Panc1 (cell line): ENCODE results near the gene ITGB4. TPM values are rescaled to one million over a fixed set of nuclear protein-coding genes. Genes with fewer than 3 reads are reported as not detected.
A peak's percentile ranks its signal among the peaks of the same experiment; 100 is the strongest.

ENCODE experiments used
- ATAC-seq: fragments of 200-7000 bp; cut with Tn5 transposase; 2 replicates; pipeline ENCODE4 v1.9.1; 2020; ENCODE audit warnings: mild to moderate bottlenecking, moderate library complexity
- BruUV-seq: library from RNA; stranded (reverse); fragments of 400-500 nt; replicated peaks from 2 replicates; lab custom pipeline; 2021; lab: Mats Ljungman, UMichigan
- CTCF ChIA-PET: fragments of 300-600 bp; sonication (Branson Sonifier 250); formaldehyde crosslinking; loops from one replicate; lab custom pipeline; 2022; ENCODE audit warnings: antibody characterized with exemption; lab: Charles Lee
- POLR2A ChIA-PET: fragments of 300-600 bp; sonication (Branson Sonifier 250); formaldehyde crosslinking; loops from one replicate; lab custom pipeline; 2022; ENCODE audit warnings: antibody characterized with exemption; lab: Charles Lee
- DNase-seq: peaks from one replicate; pipeline ENCODE4 v3.0.0-alpha.2; 2010; ENCODE audit warnings: low read depth, low spot score
- H3K27ac ChIP-seq: 2 replicates; pipeline ENCODE4 v1.5.1; 2011; ENCODE audit warnings: mild to moderate bottlenecking, low read length, inconsistent platforms
- H3K27me3 ChIP-seq: fragments of 200-500 bp; sonication (Bioruptor generic); 2 replicates; pipeline ENCODE4 v1.6.0; 2014; ENCODE audit warnings: low read length, inconsistent platforms; ENCODE audit not compliant: control insufficient read depth, insufficient read depth
- H3K36me3 ChIP-seq: fragments of 200-500 bp; sonication (Bioruptor generic); 2 replicates; pipeline ENCODE4 v1.5.1; 2014; ENCODE audit warnings: inconsistent platforms, mild to moderate bottlenecking, low read length, moderate library complexity; ENCODE audit not compliant: control insufficient read depth, insufficient read depth
- H3K4me1 ChIP-seq: 2 replicates; pipeline ENCODE4 v1.5.1; 2011; ENCODE audit warnings: inconsistent platforms, mild to moderate bottlenecking, low read length, moderate library complexity; ENCODE audit not compliant: control insufficient read depth, insufficient read depth
- H3K4me3 ChIP-seq, 2 experiments: 2 replicates each; pipeline ENCODE4 v1.5.1; 2011 to 2012; ENCODE audit warnings: low read depth in 2 of 2, low read length in 2 of 2, mild to moderate bottlenecking in 2 of 2, inconsistent platforms in 1 of 2, moderate library complexity in 1 of 2
- H3K9me3 ChIP-seq: fragments of 200-500 bp; sonication (Bioruptor generic); 2 replicates; pipeline ENCODE4 v1.5.1; 2014; ENCODE audit warnings: low read depth, mild to moderate bottlenecking, inconsistent platforms, low read length, moderate library complexity; ENCODE audit not compliant: control insufficient read depth, insufficient read depth
- CTCF ChIP-seq: fragments of 450-650 bp; IDR thresholded peaks from 2 replicates; pipeline ENCODE4 v1.5.1; 2017; ENCODE audit warnings: mild to moderate bottlenecking
- POLR2AphosphoS5 ChIP-seq: IDR thresholded peaks from 2 replicates; pipeline ENCODE4 v1.6.1; 2012; ENCODE audit warnings: mild to moderate bottlenecking, low read depth, low read length, moderate library complexity
- REST ChIP-seq, 2 experiments: IDR thresholded peaks; 2 replicates each; pipeline ENCODE4 v1.6.1; 2011 to 2012; ENCODE audit warnings: low read depth in 2 of 2, control low read depth in 1 of 2, low read length in 1 of 2, mild to moderate bottlenecking in 1 of 2, moderate library complexity in 1 of 2; ENCODE audit not compliant: insufficient read depth in 1 of 2
- SIN3A ChIP-seq: IDR thresholded peaks from 2 replicates; pipeline ENCODE4 v1.6.1; 2012; ENCODE audit warnings: low read depth, mild to moderate bottlenecking, low read length, moderate library complexity, borderline replicate concordance; ENCODE audit not compliant: insufficient read depth
- TCF7L2 ChIP-seq: IDR thresholded peaks from 2 replicates; pipeline ENCODE4 v1.6.1; 2011; ENCODE audit warnings: mild to moderate bottlenecking, low read depth, low read length, inconsistent platforms
- in situ Hi-C: cut with HindIII; loops from 2 replicates; pipeline ENCODE4 v1.10.0; 2016; ENCODE audit warnings: low sequenced_read_pairs, low pct_unique_long_range_greater_than_20kb
- intact Hi-C: fragments of 100-400 bp; cut with micrococcal nuclease; formaldehyde crosslinking; loops from one replicate; pipeline ENCODE4 v1.10.0; 2022; ENCODE audit not compliant: unreplicated experiment
- total RNA-seq: library from RNA; stranded (reverse); gene quantifications from one replicate; pipeline ENCODE4 v1.2.1, GENCODE V29; 2021; ENCODE audit not compliant: unreplicated experiment

ITGB4 gene
- total RNA-seq, 1 experiment from 2014 or later, result 100 TPM

GRCh38 chr17:75752802-75753513 is 31.7 kb downstream of the ITGB4 start:
- intact Hi-C loops, result no loop called here
- H3K4me1 ChIP-seq, result peaks cover 11% of the 10 kb centered on the region
- no peak overlapping the region; a peak in 1 of 4 replicates for H3K4me3 ChIP-seq
- no TSS peak for BruUV-seq
- no peak overlapping the region for H3K27ac ChIP-seq
- H3K36me3 ChIP-seq, result no peaks in the 10 kb centered on the region
- H3K9me3 ChIP-seq, result no peaks in the 10 kb centered on the region
- in situ Hi-C loops, result no loop called here
- TF ChIP-seq CTCF (no peak), TCF7L2 (no peak), SIN3A (no peak), REST (IDR thresholded peaks at IDR 0.05; ENCODE audit: insufficient read depth in 1 of 2, low read depth in 2 of 2, low read length in 1 of 2) (no peak), POLR2AphosphoS5 (no peak)
- ChIA-PET CTCF (no interaction called here), POLR2A (interaction anchor here (1.2 kb wide), 1 partner anchor 27 kb away, joined by 3 read pairs; no protein-coding TSS in a partner anchor)
- ATAC-seq (no peak), DNase-seq (no peak)
- no peaks in the 10 kb centered on the region for H3K27me3 ChIP-seq

GRCh38 chr17:75753514-75754377 is 32.5 kb downstream of the ITGB4 start:
- Histone ChIP-seq H3K27ac (no peak overlapping the region), H3K36me3 (no peaks in the 10 kb centered on the region), H3K27me3 (no peaks in the 10 kb centered on the region), H3K4me3 (peak overlapping the region in 1 of 2 experiments; percentile 12; a peak in 1 of 4 replicates), H3K4me1 (peaks cover 11% of the 10 kb centered on the region), H3K9me3 (no peaks in the 10 kb centered on the region)
- in situ Hi-C loops, result no loop called here
- intact Hi-C loops, result no loop called here
- no peak for TF ChIP-seq TCF7L2
- TF ChIP-seq CTCF, result no peak; the same call in 1 of the 2 replicates
- TF ChIP-seq SIN3A, result no peak
- no peak for TF ChIP-seq REST (IDR thresholded peaks at IDR 0.05; ENCODE audit: insufficient read depth in 1 of 2, low read depth in 2 of 2, low read length in 1 of 2)
- TF ChIP-seq POLR2AphosphoS5, result no peak
- BruUV-seq, result no TSS peak
- DNase-seq, result no peak
- POLR2A ChIA-PET, result interaction anchor here (1.2 kb wide), 1 partner anchor 26 kb away, joined by 3 read pairs; no protein-coding TSS in a partner anchor
- CTCF ChIA-PET, result interaction anchor here (0.6 kb wide), 1 partner anchor 94 kb away, joined by 3 read pairs; no protein-coding TSS in a partner anchor
- no peak for ATAC-seq
